GM06990 (cell line): Measurements from ENCODE around the gene TNFSF4.
"Not testable (repeated sequence)": the region's sequence is repeated elsewhere in the genome, so short reads cannot be mapped to it uniquely, and the experiment has no call there.

Experiments used
- DNase-seq: peaks from one replicate; pipeline ENCODE4 v3.0.0-alpha.2; 2011; ENCODE audit not compliant: insufficient read length; ENCODE audit errors: extremely low read depth
- H3K27me3 ChIP-seq: replicated peaks from 2 replicates; pipeline ENCODE4 v1.6.0; 2011; ENCODE audit warnings: low read length; ENCODE audit not compliant: control insufficient read depth, insufficient read depth
- H3K36me3 ChIP-seq: 2 replicates; pipeline ENCODE4 v1.5.1; 2011; ENCODE audit warnings: low read length; ENCODE audit not compliant: control insufficient read depth, insufficient read depth
- H3K4me3 ChIP-seq: replicated peaks from 2 replicates; pipeline ENCODE4 v1.5.1; 2011; ENCODE audit warnings: low read depth, mild to moderate bottlenecking, control low read depth, low read length
- TF ChIP-seq, protein P1 (sequence below): IDR thresholded peaks from 2 replicates; pipeline ENCODE4 v1.5.1; 2011; ENCODE audit warnings: low read length, control low read depth, mild to moderate bottlenecking, inconsistent platforms; ENCODE audit not compliant: insufficient read depth, poor library complexity, severe bottlenecking

The TNFSF4 gene

GRCh38 chr1:173234899-173235298 is 27.8 kb upstream of the TNFSF4 start:
- TF ChIP-seq, protein P1, sequence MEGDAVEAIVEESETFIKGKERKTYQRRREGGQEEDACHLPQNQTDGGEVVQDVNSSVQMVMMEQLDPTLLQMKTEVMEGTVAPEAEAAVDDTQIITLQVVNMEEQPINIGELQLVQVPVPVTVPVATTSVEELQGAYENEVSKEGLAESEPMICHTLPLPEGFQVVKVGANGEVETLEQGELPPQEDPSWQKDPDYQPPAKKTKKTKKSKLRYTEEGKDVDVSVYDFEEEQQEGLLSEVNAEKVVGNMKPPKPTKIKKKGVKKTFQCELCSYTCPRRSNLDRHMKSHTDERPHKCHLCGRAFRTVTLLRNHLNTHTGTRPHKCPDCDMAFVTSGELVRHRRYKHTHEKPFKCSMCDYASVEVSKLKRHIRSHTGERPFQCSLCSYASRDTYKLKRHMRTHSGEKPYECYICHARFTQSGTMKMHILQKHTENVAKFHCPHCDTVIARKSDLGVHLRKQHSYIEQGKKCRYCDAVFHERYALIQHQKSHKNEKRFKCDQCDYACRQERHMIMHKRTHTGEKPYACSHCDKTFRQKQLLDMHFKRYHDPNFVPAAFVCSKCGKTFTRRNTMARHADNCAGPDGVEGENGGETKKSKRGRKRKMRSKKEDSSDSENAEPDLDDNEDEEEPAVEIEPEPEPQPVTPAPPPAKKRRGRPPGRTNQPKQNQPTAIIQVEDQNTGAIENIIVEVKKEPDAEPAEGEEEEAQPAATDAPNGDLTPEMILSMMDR, result no peak
- no peaks in the 10 kb centered on the region for H3K27me3 ChIP-seq
- no peaks in the 10 kb centered on the region for H3K36me3 ChIP-seq

DNA sequence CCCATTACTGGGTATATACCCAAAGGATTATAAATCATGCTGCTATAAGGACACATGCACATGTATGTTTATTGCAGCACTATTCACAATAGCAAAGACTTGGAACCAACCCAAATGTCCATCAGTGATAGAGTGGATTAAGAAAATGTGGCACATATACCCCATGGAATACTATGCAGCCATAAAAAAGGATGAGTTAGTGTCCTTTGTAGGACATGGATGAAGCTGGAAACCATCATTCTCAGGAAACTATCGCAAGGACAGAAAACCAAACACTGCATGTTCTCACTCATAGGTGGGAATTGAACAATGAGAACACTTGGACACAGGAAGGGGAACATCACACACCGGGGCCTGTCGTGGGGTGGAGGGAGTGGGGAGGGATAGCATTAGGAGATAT is 27.3 kb upstream of the TNFSF4 start:
- H3K27me3 ChIP-seq, DNase-seq, H3K4me3 ChIP-seq, H3K36me3 ChIP-seq: not testable (repeated sequence)

More at GRCh38 chr1:173234899-173235298, 27.8 kb upstream of the TNFSF4 start:
- DNase-seq, result no peak
- no peak overlapping the region for H3K4me3 ChIP-seq

DNA sequence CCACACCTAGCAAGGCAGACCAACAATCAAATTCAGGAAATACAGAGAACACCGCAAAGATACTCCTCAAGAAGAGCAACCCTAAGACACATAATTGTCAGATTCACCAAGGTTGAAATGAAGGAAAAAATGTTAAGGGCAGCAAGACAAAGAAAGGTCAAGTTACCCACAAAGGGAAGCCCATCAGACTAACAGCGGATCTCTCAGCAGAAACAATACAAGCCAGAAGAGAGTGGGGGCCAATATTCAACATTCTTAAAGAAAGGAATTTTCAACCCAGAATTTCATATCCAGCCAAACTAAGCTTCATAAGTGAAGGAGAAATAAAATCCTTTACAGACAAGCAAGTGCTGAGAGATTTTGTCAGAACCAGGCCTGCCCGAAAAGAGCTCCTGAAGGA is 21.9 kb upstream of the TNFSF4 start:
- H3K4me3 ChIP-seq, DNase-seq, H3K27me3 ChIP-seq, H3K36me3 ChIP-seq: not testable (repeated sequence)

- no peak for DNase-seq
- Histone ChIP-seq H3K36me3 (no peaks in the 10 kb centered on the region), H3K27me3 (no peaks in the 10 kb centered on the region), H3K4me3 (no peak overlapping the region)
- TF ChIP-seq, protein P1, result no peak
Measured at GRCh38 chr1:173224949-173225348, 17.8 kb upstream of the TNFSF4 start.

DNA sequence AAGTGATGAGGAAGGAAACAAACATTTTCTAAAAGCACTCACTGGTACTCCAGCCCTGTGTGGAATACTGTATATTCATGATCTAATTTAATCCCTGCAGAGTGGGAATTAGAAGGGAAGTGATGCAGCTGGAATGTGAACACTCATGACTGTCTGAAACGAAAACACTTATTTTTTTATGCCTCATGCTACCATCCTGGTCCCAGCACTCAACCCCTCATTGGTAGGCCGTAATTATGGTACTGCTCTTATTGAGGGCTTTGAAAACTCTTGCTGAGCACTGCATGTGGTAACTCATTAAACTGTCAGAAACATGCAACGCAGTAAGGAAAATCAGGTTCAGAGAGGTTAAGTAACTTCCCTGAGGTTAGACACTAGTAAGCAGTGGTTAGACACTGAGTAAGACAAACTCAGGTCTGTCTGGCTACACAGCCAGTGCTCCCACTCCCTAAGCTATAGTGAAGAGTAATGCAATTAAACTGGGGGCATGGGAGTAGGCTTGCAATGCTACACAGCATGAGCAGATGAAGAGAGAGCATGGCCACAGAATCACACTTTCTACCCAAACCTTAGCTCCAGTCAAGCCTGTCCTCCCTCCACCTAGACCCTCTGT is 17.3 kb upstream of the TNFSF4 start:
- Histone ChIP-seq H3K27me3 (no peaks in the 10 kb centered on the region), H3K36me3 (no peaks in the 10 kb centered on the region), H3K4me3 (no peak overlapping the region)
- TF ChIP-seq, protein P1, result no peak
- DNase-seq, result no peak

- TF ChIP-seq, protein P1, result no peak
- H3K4me3 ChIP-seq, result no peak overlapping the region
- H3K36me3 ChIP-seq, result no peaks in the 10 kb centered on the region
- H3K27me3 ChIP-seq, result no peaks in the 10 kb centered on the region
- DNase-seq, result no peak
Measured at GRCh38 chr1:173223031-173223380, 15.9 kb upstream of the TNFSF4 start.
